HG02588 (cell line): Measurements from ENCODE around the gene HES4.

Source experiments
- ATAC-seq: cut with Tn5 transposase; IDR thresholded peaks from one replicate; pipeline ENCODE4 v1.9.1; 2021; ENCODE audit warnings: mild to moderate bottlenecking, moderate library complexity; ENCODE audit not compliant: unreplicated experiment

The HES4 gene

GRCh38 chr1:953524-954320, 46.2 kb downstream of the HES4 start:
- no peak for ATAC-seq

GRCh38 chr1:952603-953002, 47.3 kb downstream of the HES4 start:
- no peak for ATAC-seq

DNA sequence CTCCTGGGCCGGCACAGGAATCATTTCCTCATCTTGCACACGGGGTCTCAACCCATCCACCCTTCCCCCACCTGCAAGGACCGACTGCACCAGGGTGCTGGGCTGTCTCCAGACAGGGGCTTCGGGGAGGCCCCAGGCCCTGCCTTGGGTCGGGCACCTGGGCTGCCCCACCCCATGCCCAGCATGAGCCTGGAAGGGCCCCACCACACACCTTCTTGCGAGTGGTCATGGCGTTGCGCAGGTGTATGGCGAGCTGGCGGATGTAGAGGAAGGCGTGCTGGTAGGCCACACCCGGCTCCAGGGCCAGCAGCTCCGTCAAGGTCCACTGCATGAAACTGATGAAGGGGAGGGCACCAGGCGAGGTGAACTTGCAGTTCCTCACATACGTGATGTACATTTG, 47.7 kb downstream of the HES4 start:
- ATAC-seq, result no peak

DNA sequence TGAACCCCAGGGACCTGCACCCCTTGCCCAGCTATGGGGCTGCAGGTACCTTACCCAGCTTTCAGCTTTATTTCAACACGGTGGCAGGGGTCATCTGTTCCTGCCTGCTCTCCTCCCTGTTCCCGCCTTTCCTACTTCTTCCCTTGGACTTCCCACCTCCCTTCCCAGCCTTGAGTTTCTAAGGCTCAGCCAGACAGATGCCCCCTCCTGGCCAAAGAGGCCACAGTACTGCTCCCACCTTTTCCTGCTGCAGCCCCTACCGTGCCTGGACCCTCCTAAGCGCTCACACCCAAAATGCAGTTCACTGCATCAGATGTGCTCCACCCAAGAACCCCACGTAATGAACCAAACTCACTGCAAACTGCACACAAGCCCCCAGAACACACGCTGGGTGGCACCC, 48.5 kb downstream of the HES4 start:
- no peak for ATAC-seq

DNA sequence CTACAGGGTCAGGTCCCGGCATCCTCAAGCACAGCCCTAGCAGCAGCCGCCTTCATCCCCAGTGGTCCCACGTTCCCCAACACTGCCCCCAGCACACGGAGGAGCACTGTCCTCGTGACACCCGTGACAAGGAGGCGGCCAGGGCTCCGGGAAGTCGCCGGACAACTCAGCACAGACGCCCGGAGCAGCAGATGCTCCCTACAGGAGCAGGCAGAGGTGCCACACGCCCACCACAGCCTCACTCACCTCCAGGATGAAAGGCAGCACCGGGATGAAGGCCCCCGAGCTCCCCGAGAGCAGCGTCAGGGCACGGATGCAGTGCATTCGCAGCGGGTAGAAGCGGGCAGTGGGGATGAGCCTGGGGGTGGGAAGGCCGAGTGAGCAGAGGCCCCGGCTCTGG, 49.0 kb downstream of the HES4 start:
- no peak for ATAC-seq

DNA sequence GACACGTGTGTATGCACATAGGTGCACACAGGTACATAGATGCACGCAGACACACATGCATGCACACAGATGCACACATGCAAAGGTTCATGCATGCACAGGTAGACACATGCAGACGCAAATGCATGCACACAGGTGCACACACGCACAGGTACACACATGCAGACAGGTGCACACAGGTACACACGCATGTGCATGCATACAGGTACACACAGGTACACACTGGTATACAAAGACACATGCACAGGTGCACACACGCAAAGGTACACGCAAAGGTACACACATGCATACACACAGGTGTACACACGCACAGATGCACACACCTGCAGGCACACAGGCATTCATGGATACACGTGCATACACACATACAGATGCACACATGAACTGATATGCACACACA, 49.6 kb downstream of the HES4 start:
- ATAC-seq, result no peak
